AG09319 (cell line): ENCODE data around the gene UNKL.
"Not testable (repeated sequence)": the region's sequence is repeated elsewhere in the genome, so short reads cannot be mapped to it uniquely, and the experiment has no call there.

ENCODE experiments used
- DNase-seq: peaks from one replicate; pipeline ENCODE4 v3.0.0-alpha.2; 2010; ENCODE audit warnings: low read depth; ENCODE audit errors: extremely low read depth
- CTCF ChIP-seq: IDR thresholded peaks from 2 replicates; pipeline ENCODE4 v1.5.1; 2011; ENCODE audit warnings: low read depth, mild to moderate bottlenecking, inconsistent platforms, low read length, moderate library complexity

UNKL gene

DNA sequence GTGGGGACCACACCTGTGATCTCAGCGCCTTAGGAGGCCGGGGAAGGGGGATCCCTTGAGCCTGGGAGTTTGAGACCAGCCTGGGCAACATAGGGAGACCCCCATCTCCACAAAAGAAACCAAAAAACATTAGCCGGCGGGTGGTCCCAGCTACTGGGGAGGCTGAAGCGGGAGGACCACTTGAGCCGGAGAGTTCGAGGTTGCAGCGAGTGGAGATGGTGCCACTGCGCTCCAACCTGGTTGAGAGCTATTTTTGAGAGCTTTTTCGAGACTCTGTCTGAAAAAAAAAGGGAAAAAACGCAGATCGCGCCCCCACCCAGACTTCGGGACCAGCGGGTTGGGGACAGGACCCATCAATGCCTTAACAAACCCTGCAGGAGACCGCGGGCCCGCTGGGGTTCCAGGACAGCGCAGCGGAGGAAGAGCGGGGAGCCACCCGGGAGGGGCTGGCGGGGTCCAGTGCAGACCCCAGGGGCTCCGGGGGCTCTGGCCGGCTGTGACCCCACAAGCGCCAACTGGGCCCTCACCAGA lies 81.8 kb downstream of the UNKL start:
- DNase-seq: no peak
- TF ChIP-seq CTCF: no peak

DNA sequence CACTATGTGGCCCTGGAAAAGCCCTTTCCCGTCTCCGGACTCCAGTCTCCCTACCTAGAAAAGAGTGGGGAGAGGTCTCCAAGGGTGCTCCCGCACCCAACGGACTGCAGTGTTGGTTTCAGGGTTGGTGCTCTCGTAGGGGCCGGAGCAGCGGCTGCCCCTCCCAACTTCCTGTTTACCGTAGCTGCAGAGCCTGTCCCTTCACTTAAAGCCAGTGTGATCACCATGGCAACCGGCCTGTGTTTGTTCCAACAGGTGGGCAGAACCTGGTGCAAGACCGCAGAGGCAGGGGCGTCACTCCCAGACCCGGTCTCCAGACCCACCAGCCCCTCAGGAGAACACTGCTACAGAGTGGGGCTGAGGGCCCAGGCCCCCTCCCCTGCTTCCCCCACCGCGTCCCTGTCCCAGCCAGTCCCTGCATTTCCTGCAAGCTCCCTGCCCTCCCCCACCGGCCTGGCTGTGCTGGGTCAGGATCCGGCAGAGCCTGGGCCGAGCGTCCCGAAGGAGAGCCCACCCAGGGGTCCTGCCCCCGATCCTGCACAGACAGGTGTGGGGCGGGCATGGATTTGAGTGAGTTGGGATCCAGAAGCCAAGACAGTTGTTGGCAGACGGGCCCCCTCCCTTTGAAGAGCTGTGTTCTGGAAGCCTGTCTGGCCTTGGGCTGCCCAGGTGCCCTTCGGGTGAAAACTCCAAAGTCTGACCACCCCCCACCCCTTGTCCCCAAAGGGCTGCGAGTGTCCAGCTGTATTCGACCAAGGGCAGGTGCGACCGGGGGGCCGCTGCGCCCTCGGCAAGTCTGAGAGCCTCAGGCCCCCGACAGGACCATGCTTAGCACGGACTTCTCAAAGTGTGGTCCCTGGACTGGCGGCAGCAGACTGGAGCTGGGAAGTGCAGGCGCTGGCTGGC lies 82.5 kb downstream of the UNKL start:
- no peak for TF ChIP-seq CTCF

GRCh38 chr16:1330931-1331711 lies 83.4 kb downstream of the UNKL start:
- no peak for TF ChIP-seq CTCF
- DNase-seq: no peak

More for the DNA sequence above, 82.5 kb downstream of the UNKL start:
- DNase-seq: peak; percentile 11

DNA sequence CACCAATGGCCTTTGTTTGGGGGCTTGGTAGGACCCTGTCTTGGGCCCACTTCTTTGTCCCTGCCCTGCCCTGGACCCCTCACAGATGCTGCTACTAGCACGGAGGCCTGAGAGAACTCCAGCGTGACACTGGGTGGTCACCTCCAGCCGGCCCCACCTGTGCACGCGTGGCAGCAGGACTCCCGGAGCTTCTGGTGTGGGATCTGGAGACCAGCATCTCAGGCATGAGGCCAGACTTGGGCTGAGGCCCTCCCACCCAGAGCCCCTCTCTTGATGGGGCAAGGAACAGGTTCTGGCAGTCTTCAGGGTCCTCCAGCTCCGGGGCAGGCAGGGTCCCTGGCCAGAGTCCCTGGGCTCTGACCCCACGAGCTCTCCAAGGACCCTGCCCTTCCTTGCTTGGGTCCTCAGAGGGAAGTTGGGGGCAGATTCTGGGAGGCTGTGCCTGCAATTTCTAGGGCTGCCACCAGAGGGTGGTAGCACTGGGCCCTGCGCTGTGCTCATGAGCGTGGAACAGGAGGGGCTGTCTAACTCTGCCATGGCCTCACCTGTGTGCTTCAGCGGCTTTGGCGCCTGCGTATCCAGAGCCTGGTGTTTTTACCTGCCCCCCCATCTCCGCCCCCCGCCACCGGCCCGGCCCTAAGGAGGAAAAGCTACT lies 84.1 kb downstream of the UNKL start:
- no peak for DNase-seq
- peak; percentile 31 for TF ChIP-seq CTCF

DNA sequence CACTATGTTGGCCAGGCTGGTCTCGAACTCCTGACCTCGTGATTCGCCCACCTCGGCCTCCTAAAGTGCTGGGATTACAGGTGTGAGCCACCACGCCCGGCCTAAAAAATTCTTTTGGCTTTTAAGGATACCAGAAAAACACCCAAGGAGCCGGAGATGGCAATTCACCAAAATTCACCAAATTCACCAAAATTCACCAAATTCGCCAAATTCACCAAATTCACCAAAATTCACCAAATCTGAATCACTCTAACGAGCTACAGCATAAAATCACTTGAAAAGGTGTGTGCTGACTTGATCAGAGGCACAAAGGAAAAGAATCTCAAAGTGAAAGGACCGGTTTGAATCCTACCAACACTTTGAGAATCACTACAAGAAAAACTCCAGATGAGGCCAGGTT lies 85.5 kb downstream of the UNKL start:
- DNase-seq: not testable (repeated sequence)

- not testable (repeated sequence) for DNase-seq
Observed at GRCh38 chr16:1328136-1328535, 86.4 kb downstream of the UNKL start.

GRCh38 chr16:1327619-1327947 lies 86.9 kb downstream of the UNKL start:
- DNase-seq: no peak
- no peak for TF ChIP-seq CTCF
